COLO668 (cell line): ENCODE results near the gene EVI5L.

Source experiments
- DNase-seq: peaks from one replicate; lab custom pipeline; 2025; ENCODE audit not compliant: unreplicated experiment; lab: John Stamatoyannopoulos, UW

The EVI5L gene

DNA sequence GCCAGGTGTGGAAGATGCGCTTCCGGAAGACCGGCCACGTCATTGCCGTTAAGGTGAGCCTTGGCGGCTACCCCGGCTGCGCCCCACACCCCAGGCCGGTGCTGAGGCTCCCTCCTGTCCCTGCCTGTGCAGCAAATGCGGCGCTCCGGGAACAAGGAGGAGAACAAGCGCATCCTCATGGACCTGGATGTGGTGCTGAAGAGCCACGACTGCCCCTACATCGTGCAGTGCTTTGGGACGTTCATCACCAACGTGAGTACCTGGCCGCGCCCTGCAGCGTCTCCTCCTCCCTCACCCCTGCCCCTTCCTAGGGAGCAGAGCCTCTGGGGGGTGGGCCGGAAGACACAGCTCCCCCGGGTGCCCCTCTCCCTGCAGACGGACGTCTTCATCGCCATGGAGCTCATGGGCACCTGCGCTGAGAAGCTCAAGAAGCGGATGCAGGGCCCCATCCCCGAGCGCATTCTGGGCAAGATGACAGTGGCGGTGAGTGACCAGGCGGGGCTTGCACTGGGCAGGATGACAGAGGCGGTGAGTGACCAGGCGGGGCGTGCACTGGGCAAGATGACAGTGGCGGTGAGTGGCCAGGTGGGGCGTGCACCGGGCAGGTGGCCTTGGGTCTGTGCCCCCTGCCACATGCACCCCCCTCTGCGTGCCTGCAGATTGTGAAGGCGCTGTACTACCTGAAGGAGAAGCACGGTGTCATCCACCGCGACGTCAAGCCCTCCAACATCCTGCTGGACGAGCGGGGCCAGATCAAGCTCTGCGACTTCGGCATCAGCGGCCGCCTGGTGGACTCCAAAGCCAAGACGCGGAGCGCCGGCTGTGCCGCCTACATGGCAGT lies 80.5 kb downstream of the EVI5L start:
- DNase-seq: no peak

DNA sequence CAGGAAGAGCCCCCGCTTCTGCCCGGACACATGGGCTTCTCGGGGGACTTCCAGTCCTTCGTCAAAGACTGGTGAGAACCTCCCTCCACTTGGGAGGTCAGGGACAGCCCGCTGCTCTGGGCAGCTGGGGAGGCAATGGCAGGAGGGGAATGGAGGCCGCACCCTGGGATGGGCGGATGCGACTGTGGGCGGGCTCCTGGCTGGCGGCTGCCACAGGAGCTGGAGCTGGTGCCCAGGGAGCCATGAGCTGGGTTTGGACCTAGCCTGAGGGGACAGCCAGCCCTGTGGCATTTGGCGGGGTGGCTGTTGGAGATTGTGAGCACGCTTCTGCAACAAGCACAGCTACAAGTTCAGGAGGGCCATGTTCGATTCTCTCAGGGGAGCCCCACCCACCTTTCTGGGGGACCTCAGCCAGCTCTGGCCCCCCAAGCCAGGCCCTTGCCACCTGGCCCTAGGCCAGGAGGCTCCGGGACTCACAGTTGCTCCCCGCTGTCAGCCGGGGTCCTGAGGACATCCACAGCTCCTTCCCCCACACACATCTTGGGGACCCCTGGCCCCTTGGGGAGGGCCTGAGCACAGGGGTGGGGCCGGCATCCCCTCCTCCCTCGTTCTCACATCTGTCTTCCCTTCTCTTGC lies 81.6 kb downstream of the EVI5L start:
- no peak for DNase-seq

DNA sequence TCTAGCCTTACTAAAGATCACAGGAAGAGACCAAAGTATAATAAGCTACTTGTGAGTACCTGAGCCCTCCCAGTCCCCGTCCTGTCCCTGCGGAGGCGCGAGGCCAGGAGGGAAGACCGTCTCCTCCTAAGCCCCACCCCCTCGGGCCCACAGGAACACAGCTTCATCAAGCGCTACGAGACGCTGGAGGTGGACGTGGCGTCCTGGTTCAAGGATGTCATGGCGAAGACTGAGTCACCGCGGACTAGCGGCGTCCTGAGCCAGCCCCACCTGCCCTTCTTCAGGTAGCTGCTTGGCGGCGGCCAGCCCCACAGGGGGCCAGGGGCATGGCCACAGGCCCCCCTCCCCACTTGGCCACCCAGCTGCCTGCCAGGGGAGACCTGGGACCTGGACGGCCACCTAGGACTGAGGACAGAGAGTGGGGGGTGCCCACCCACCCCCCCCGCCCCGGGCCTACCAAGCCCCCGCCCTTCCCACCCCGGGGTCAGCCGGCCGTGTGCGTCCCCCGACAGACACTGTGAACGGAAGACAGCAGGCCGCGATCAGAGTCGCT lies 82.2 kb downstream of the EVI5L start:
- DNase-seq: no peak

DNA sequence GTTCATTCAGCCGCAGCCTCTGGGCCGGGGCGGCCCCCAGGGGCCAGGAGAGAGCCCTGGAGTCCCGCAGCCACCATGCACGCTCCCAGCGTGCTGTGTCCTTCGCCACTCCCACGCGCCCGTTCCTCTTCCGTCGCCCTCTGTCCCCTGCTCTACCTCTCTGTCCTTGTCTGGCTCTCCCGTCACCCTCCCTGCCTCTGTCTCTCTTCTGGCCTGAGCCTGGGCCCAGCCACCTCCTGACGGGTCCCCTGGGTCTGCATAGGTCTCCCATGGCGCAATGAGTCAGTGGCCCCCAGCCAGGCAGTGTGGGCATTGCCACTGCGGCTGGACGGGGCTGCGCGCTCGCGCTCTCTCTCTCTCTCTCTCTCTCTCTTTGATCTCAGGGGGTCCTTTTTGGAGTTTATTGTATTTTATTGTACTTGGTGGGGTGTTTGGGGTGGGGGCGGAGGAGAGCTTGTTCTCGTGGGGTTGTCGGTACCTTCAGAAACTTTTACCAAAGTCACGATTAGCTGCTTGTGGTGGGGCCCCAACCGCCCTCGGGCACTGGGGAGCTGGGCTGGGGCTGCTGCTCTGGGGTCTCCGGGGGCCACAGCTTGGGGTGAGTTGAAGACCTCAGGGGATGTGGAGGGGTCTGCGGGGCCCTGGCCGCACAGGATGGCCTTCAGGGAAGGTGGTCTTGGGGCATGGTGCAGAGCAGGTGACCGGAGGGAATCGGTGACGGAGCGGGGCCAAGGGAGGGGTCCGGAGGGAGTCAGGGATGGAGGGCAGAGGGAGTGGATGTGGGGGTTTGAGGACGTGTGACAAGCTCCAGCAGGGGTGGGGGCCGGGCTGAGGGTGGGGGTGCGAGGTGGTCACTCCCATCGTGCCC lies 82.9 kb downstream of the EVI5L start:
- DNase-seq: no peak

DNA sequence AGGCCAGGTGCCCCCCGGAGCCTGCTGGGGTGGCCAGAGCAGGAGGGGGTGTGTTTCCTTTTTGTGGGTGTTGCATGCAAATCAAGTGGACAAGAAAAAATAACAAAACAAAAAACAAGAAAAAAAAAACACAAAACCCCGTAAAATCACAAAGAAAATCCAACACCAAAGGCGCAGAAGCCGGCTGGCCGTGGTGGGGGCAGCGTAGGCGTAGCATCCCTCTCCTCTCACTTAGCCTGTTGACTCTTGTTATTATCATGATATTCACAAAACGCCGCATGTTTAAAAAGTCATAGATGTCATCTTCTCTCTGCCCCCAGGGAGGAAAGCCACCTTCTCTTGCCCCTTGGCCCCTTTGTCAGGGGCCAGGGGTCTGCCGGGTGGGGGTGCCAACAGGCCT lies 83.6 kb downstream of the EVI5L start:
- no peak for DNase-seq

DNA sequence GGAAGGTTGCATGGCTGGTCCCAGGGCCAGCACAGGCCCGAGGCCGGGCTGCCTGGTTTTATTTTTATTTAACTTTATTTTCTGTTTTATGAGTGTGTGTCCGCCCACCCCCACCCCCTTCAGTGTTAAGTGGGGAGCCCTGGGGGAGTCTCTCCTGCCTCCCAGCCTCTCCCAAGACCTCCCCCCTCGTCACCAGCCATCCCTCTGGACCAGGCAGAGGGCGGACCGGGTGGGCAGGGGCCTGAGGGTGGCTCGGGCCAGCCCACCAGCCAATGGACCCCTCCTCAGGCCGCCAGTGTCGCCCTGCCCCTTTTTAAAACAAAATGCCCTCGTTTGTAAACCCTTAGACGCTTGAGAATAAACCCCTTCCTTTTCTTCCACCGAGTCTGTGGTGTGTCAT lies 84.1 kb downstream of the EVI5L start:
- DNase-seq: no peak
